GM12878 (cell line): ENCODE measurements around the gene GRIFIN.

Source experiments
- CEBPB ChIP-seq, 2 experiments: fragments of 150-350 bp in 1 of 2; IDR thresholded peaks; 2 replicates each; pipeline ENCODE4 v1.6.1; 2012 to 2014; ENCODE audit warnings: low read depth in 2 of 2, low read length in 2 of 2, borderline replicate concordance in 1 of 2, inconsistent platforms in 1 of 2
- CHD2 ChIP-seq: IDR thresholded peaks from 2 replicates; pipeline ENCODE4 v1.6.1; 2011; ENCODE audit warnings: low read depth, low read length, improper control_type of control experiment, borderline replicate concordance
- EGR1 ChIP-seq, 2 experiments: IDR thresholded peaks; 1 replicate in 1 of 2; 2 replicates in 1 of 2; pipeline ENCODE4 v1.6.1; 2011 to 2012; ENCODE audit warnings: low read depth in 2 of 2, low read length in 2 of 2, borderline replicate concordance in 1 of 2, mild to moderate bottlenecking in 1 of 2, moderate library complexity in 1 of 2
- EP300 ChIP-seq, 2 experiments: fragments of 150-350 bp in 1 of 2; IDR thresholded peaks; 2 replicates each; pipeline ENCODE4 v1.6.1; 2011 to 2012; ENCODE audit warnings: low read depth in 2 of 2, low read length in 2 of 2, borderline replicate concordance in 1 of 2, improper control_type of control experiment in 1 of 2, inconsistent platforms in 1 of 2; ENCODE audit not compliant: control insufficient read depth in 1 of 2
- EZH2 ChIP-seq: IDR thresholded peaks from 2 replicates; pipeline ENCODE4 v1.6.1; 2012; ENCODE audit warnings: low read depth, mild to moderate bottlenecking, control low read depth, inconsistent platforms, low read length, borderline replicate concordance; ENCODE audit not compliant: control insufficient read depth
- FOS ChIP-seq: IDR thresholded peaks from 3 replicates; pipeline ENCODE4 v1.6.1; 2011; ENCODE audit warnings: borderline replicate concordance; ENCODE audit not compliant: insufficient read length; ENCODE audit errors: extremely low read depth
- POLR2A ChIP-seq: IDR thresholded peaks from 2 replicates; pipeline ENCODE4 v1.6.1; 2011; ENCODE audit warnings: low read depth, mild to moderate bottlenecking, low read length
- RCOR1 ChIP-seq: conservative IDR thresholded peaks from 2 replicates; pipeline ENCODE4 v1.6.1; 2012; ENCODE audit warnings: low read depth, low read length, improper control_type of control experiment
- RFX5 ChIP-seq: IDR thresholded peaks from 2 replicates; pipeline ENCODE4 v1.6.1; 2011; ENCODE audit warnings: low read depth, low read length, improper control_type of control experiment
- SIN3A ChIP-seq: IDR thresholded peaks from 2 replicates; pipeline ENCODE4 v1.6.1; 2012; ENCODE audit warnings: low read depth, low read length, improper control_type of control experiment
- SMC3 ChIP-seq: IDR thresholded peaks from 2 replicates; pipeline ENCODE4 v1.6.1; 2011; ENCODE audit warnings: low read length, improper control_type of control experiment, borderline replicate concordance
- USF2 ChIP-seq: IDR thresholded peaks from 2 replicates; pipeline ENCODE4 v1.6.1; 2011; ENCODE audit warnings: low read depth, low read length, improper control_type of control experiment, borderline replicate concordance
- TF ChIP-seq, protein P1 (sequence below), 3 experiments: IDR thresholded peaks in 2 of 3; conservative IDR thresholded peaks in 1 of 3; 2 replicates each; pipeline ENCODE4 v1.5.1; 2011; ENCODE audit warnings: low read depth in 3 of 3, low read length in 3 of 3, mild to moderate bottlenecking in 3 of 3, control low read depth in 2 of 3, moderate library complexity in 2 of 3, inconsistent platforms in 1 of 3, mixed read lengths in 1 of 3; ENCODE audit not compliant: control insufficient read depth in 2 of 3, insufficient read depth in 1 of 3; ENCODE audit errors: extremely low read depth in 1 of 3
- TF ChIP-seq, protein P2 (sequence below): IDR thresholded peaks from 2 replicates; pipeline ENCODE4 v1.6.1; 2012; ENCODE audit warnings: low read depth, low read length, improper control_type of control experiment

- TF ChIP-seq RCOR1: no peak
- TF ChIP-seq EP300 (IDR thresholded peaks at IDR 0.05; ENCODE audit: borderline replicate concordance in 1 of 2, control insufficient read depth in 1 of 2, low read depth in 2 of 2, low read length in 2 of 2): no peak
- no peak for TF ChIP-seq CHD2
- TF ChIP-seq EZH2: no peak
- no peak for TF ChIP-seq CEBPB (IDR thresholded peaks at IDR 0.05; ENCODE audit: borderline replicate concordance in 1 of 2, low read depth in 2 of 2, low read length in 2 of 2)
- TF ChIP-seq, protein P1, sequence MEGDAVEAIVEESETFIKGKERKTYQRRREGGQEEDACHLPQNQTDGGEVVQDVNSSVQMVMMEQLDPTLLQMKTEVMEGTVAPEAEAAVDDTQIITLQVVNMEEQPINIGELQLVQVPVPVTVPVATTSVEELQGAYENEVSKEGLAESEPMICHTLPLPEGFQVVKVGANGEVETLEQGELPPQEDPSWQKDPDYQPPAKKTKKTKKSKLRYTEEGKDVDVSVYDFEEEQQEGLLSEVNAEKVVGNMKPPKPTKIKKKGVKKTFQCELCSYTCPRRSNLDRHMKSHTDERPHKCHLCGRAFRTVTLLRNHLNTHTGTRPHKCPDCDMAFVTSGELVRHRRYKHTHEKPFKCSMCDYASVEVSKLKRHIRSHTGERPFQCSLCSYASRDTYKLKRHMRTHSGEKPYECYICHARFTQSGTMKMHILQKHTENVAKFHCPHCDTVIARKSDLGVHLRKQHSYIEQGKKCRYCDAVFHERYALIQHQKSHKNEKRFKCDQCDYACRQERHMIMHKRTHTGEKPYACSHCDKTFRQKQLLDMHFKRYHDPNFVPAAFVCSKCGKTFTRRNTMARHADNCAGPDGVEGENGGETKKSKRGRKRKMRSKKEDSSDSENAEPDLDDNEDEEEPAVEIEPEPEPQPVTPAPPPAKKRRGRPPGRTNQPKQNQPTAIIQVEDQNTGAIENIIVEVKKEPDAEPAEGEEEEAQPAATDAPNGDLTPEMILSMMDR (IDR thresholded peaks at IDR 0.05 in 2 of 3, conservative IDR thresholded peaks at IDR 0.05 in 1 of 3; ENCODE audit: control insufficient read depth in 2 of 3, extremely low read depth in 1 of 3, insufficient read depth in 1 of 3, low read depth in 3 of 3, low read length in 3 of 3): no peak
- TF ChIP-seq POLR2A: no peak
- no peak for TF ChIP-seq SIN3A
- no peak for TF ChIP-seq SMC3
- TF ChIP-seq, protein P2, sequence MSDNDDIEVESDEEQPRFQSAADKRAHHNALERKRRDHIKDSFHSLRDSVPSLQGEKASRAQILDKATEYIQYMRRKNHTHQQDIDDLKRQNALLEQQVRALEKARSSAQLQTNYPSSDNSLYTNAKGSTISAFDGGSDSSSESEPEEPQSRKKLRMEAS: no peak
- TF ChIP-seq USF2: no peak
- TF ChIP-seq FOS: no peak
- TF ChIP-seq RFX5: no peak
- TF ChIP-seq EGR1 (IDR thresholded peaks at IDR 0.05; ENCODE audit: borderline replicate concordance in 1 of 2, low read depth in 2 of 2, low read length in 2 of 2): no peak
Measured at GRCh38 chr7:2461268-2462026, 14.8 kb downstream of the GRIFIN start.
